ENCODE results near the gene WIPF1.
A peak's percentile ranks its signal among the peaks of the same experiment; 100 is the strongest.

Gene WIPF1

GRCh38 chr2:174595116-174595809, 2.3 kb downstream of the WIPF1 start:
- no peak for DNase-seq

- DNase-seq: no peak
Observed at GRCh38 chr2:174594456-174594855, 3.1 kb downstream of the WIPF1 start.

- DNase-seq: peak in 2 of 14 donors; percentile 23 to 26
Observed at GRCh38 chr2:174593574-174594203, 3.9 kb downstream of the WIPF1 start.

GRCh38 chr2:174593041-174593440, 4.6 kb downstream of the WIPF1 start:
- DNase-seq: no peak

GRCh38 chr2:174591740-174592139, 5.9 kb downstream of the WIPF1 start:
- no peak for DNase-seq

GRCh38 chr2:174590928-174591648, 6.5 kb downstream of the WIPF1 start:
- no peak for DNase-seq

- no peak for DNase-seq
Observed at GRCh38 chr2:174590346-174590745, 7.3 kb downstream of the WIPF1 start.

- no peak for DNase-seq
Observed at GRCh38 chr2:174589334-174589733, 8.3 kb downstream of the WIPF1 start.

GRCh38 chr2:174588463-174588862, 9.1 kb downstream of the WIPF1 start:
- DNase-seq: no peak

GRCh38 chr2:174587579-174587978, 10.0 kb downstream of the WIPF1 start:
- DNase-seq: no peak

GRCh38 chr2:174586418-174587295, 10.9 kb downstream of the WIPF1 start:
- DNase-seq: no peak

GRCh38 chr2:174585657-174586252, 11.8 kb downstream of the WIPF1 start:
- no peak for DNase-seq

GRCh38 chr2:174585146-174585545, 12.5 kb downstream of the WIPF1 start:
- no peak for DNase-seq

GRCh38 chr2:174581491-174581890, 16.1 kb downstream of the WIPF1 start:
- no peak for DNase-seq

GRCh38 chr2:174580951-174581350, 16.7 kb downstream of the WIPF1 start:
- DNase-seq: peak in 1 of 14 donors; percentile 24

- DNase-seq: peak in 1 of 14 donors; percentile 28
Observed at GRCh38 chr2:174577967-174578589, 19.5 kb downstream of the WIPF1 start.

GRCh38 chr2:174575124-174575776, 22.4 kb downstream of the WIPF1 start:
- peak in 3 of 14 donors; percentile 22 to 45 (median 25) for DNase-seq

- no peak for DNase-seq
Observed at GRCh38 chr2:174574657-174575056, 22.9 kb downstream of the WIPF1 start.

- peak in 2 of 14 donors; percentile 49 to 59 for DNase-seq
Observed at GRCh38 chr2:174573621-174574081, 24.0 kb downstream of the WIPF1 start.

GRCh38 chr2:174572556-174572955, 25.0 kb downstream of the WIPF1 start:
- no peak for DNase-seq
